Measurements from ENCODE around the gene PPIF.

GRCh38 chr10:79336739-79337138 is 10.5 kb upstream of the PPIF start:
- TF ChIP-seq CTCF (IDR thresholded peaks at IDR 0.05): no peak
- no peak for TF ChIP-seq POLR2AphosphoS5 (IDR thresholded peaks at IDR 0.05)
